Measurements from ENCODE around the gene H6PD.
"Not testable (repeated sequence)": the region's sequence is repeated elsewhere in the genome, so short reads cannot be mapped to it uniquely, and the experiment has no call there.

The H6PD gene

GRCh38 chr1:9299571-9300541, 65.3 kb downstream of the H6PD start:
- DNase-seq (ENCODE audit: low read depth), result not testable (repeated sequence)

DNA sequence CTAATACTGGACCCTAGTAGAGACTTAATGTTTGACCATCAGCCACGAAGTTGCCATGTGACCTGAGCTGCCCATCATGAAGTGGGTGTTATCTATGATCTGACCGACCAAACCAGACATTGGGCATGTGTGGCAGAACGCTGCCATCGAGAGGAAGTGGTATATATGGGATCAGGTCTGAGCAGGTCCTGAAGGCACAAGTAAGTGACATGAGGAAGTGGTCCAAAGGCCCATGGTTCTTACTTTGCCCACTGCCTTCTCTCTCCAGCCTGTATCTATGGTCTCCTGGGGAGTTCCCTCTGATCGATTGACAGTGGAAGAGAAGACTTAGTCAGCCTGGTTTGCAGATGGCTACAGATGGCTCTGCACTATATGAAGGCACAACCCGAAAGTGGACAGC, 66.0 kb downstream of the H6PD start:
- no peak for DNase-seq (ENCODE audit: low read depth)

DNA sequence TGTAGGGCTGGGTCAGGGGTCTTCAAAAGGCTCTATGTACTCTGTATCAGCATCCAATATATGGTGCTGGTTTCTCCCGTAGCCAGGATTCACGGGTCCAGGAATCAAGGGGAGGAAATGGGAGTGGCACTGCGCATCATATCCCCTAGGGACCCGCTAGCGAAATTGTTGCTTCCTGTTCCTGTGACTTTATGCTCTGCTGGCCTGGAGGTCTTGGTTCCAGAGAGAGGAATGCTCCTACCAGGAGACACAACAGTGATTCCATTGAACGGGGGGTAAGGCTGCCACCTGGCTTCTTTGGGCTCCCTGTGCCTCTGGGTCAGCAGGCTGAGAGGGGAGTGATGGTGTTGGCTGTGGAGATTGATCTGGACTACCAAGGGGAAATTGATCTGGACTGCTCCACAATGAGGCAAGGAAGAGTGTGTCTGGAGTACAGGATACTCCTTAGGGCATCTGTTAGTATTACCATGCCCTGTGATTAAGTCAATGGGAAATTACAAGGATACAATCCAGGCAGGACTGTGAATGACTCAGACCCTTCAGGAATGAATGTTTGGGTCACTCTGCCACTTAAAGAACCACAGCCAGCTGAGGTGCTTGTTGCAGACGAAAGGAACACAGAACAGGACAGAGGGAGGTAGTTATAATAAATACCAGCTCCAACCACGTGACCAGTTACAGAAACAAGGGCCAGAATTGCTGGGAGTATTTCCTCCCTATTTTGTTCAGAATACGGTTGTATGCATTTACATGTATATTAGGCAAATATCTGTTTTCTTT, 68.4 kb downstream of the H6PD start:
- DNase-seq (ENCODE audit: low read depth), result no peak

GRCh38 chr1:9303916-9304315, 69.3 kb downstream of the H6PD start:
- no peak for DNase-seq (ENCODE audit: low read depth)

GRCh38 chr1:9305216-9305615, 70.6 kb downstream of the H6PD start:
- DNase-seq (ENCODE audit: low read depth), result no peak

- DNase-seq (ENCODE audit: low read depth), result no peak
Observed at GRCh38 chr1:9306006-9306405, 71.4 kb downstream of the H6PD start.

DNA sequence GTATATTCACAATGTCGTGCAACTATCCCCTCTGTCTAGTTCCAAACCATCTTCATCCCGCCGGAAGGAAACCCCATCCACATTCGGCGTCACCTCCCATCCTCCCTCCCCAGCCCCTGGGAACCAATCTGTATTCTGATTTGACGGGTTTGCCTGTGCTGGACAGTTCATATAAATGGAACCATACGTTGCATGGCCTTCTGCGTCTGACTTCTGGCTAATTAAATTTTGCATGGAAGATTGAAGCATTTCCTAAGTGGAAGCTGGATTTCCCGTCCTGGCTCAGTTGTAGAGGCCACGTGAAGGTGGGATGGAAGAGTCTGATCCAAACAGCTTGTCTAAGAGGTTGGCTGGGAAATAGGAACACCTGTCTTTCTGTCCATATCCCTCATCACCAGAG, 72.7 kb downstream of the H6PD start:
- DNase-seq (ENCODE audit: low read depth), result no peak

- no peak for DNase-seq (ENCODE audit: low read depth)
Observed at GRCh38 chr1:9308236-9308785, 73.7 kb downstream of the H6PD start.

- DNase-seq (ENCODE audit: low read depth), result no peak
Observed at GRCh38 chr1:9309080-9309479, 74.5 kb downstream of the H6PD start.

- no peak for DNase-seq (ENCODE audit: low read depth)
Observed at GRCh38 chr1:9309991-9310390, 75.4 kb downstream of the H6PD start.

DNA sequence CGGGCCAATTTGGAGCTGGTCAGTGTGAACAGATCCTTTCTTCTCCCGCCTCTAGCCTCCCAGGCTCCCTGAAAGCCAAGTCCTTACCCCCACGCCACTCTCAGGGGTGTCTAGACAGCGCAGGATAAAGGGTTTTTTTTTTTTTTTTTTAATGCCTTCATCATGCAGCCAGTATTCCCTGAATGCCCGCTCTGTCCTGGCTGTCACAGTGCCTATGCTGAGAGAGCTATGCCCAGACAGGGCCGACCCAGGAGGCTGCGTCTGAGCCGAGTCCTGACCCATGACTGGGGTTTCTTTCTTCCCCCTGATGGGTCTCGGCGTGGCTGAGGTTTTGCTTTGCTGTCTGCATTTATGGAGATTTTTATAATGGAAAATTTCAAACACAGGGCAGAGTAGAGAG, 76.5 kb downstream of the H6PD start:
- no peak for DNase-seq (ENCODE audit: low read depth)

- DNase-seq (ENCODE audit: low read depth), result no peak
Observed at GRCh38 chr1:9311479-9311878, 76.9 kb downstream of the H6PD start.

DNA sequence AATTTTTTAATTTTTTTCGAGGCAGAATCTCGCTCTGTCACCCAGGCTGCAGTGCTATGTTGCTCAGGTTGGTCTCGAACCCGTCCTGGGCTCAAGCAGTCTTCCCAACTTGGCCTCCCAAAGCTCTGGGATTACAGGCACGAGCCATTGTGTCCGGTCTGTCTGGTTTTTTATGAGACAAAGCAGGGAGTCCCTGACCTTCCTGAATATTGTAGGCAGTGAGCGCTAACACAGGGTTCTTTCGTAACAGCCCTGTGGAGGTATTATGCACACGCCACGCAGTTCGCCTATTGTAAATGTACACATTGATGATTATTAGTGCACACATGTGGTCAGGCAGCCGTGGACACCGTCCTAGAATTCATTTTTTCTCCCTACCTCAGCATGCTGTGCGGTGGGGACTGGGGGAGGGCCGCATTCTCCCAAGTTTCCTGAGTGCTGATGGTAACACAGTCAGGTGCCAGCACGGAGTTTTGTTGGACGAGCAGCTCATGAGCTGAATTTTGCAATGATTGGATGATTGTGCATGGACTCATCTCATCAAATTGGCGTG, 77.7 kb downstream of the H6PD start:
- no peak for DNase-seq (ENCODE audit: low read depth)

GRCh38 chr1:9313576-9313975, 79.0 kb downstream of the H6PD start:
- no peak for DNase-seq (ENCODE audit: low read depth)

- DNase-seq (ENCODE audit: low read depth), result no peak
Observed at GRCh38 chr1:9314111-9314510, 79.5 kb downstream of the H6PD start.

DNA sequence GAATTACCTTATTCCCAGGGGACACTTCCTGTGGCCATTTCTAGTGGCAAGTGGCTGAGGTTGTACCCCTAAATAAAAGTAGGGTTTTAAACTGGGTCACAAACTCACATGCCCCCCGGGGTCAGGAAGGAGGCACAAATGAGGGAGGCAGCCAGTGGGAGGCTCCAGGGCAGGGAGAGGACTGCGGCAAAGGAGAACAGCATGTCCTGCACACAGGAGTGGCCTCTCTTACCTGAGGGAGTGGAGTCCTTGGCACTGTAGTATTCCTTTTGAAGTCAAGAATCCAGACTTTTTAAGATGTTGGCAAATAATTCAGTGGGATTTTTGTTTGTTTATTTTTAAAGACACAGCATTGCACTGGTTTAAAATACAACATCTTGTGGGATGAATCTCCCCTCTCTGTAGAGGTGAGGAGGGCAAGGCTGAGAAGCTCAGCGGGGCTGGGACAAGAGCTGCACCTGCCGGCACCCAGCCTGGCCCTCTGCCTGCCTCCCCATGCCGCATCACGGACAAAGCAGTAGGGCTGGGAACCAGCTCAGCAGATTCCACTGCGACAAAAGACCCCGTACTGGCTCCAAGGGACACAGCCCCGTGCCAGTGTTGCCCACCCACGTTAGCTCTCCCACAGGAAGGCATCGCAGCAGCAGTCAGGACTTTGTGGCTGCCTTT, 80.3 kb downstream of the H6PD start:
- no peak for DNase-seq (ENCODE audit: low read depth)

DNA sequence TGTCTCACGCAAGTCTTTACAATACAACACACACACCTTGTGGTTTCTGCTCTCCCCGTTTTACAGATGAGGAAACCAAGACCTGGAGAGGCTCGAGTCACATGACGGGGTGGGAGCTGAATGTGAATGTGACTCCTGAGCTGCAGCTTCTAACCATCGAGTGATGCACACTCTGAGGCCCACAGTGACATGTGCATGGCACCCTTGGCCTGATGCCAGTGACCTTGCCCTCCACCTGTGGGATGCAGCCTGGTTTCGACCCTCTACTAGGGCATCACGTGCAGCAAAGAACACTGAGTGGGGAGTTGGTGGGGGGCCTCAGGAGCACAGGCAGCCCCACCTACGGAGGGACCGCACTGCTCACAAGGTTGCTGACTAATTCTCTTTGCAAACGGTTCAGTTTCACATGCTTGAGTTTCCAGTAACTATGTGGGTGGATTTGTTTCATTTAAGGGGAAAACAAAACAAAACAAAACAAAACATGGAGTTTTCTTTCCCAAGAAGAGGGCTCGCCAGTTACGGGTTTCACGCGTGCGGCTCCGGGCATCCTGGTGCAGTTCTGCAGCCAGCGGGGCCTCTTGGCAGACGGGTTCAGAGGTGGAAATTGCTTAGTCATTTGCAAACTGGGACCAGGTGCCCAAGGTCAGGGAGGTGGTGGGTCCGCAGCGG, 81.0 kb downstream of the H6PD start:
- peak; percentile 42 for DNase-seq (ENCODE audit: low read depth)

GRCh38 chr1:9316080-9316444, 81.5 kb downstream of the H6PD start:
- no peak for DNase-seq (ENCODE audit: low read depth)

DNA sequence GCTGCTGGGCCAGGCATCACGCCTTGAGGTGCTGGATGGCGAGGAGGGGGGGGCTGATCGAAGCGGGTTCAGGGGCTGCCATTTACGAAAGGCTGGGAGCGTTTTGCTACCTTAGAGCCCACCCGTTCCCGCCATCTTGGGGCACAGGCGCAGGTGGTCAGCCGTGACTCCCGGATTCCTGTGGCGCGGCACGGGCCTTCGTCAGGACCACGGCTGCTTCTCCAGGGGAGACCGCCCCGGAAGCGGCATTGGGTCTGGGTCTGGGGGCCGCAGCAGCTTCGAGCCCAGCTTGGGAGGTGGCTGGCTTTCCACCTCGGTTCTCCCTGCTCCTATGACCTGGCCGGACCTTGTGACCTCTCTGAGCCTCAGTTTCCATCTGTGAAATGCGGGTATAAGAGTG, 81.9 kb downstream of the H6PD start:
- no peak for DNase-seq (ENCODE audit: low read depth)

DNA sequence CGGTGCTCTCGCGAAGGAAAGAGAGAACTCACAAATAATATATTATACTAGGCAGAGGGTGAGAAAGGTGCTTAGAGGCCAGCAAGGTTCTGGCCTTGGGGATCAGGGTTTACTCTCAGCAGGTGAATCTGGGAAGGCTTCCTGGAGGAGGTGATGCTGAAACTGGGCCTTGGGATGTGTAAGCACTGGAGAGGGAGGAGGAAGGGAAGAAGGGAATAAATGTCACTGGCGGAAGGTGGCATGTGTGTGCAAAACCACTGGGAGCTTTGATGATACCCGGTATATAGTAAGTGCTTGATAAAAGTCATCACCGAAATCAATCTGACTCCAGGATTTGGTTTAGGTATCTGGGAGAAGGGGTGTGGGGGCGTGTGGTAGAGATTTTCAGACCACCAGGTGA, 82.5 kb downstream of the H6PD start:
- DNase-seq (ENCODE audit: low read depth), result no peak

GRCh38 chr1:9317591-9318417, 83.2 kb downstream of the H6PD start:
- DNase-seq (ENCODE audit: low read depth), result no peak
